ENCODE measurements around the gene PRKN. TPM values are rescaled to one million over a fixed set of nuclear protein-coding genes. Genes with fewer than 3 reads are reported as not detected.

PRKN gene
- total and polyA plus RNA-seq, 9 of the 15 experiments (the other 6 are each of a cell fraction or from before 2014, with no cell fraction given) = 0.03 to 0.96 (median 0.15) TPM; not detected in 2

DNA sequence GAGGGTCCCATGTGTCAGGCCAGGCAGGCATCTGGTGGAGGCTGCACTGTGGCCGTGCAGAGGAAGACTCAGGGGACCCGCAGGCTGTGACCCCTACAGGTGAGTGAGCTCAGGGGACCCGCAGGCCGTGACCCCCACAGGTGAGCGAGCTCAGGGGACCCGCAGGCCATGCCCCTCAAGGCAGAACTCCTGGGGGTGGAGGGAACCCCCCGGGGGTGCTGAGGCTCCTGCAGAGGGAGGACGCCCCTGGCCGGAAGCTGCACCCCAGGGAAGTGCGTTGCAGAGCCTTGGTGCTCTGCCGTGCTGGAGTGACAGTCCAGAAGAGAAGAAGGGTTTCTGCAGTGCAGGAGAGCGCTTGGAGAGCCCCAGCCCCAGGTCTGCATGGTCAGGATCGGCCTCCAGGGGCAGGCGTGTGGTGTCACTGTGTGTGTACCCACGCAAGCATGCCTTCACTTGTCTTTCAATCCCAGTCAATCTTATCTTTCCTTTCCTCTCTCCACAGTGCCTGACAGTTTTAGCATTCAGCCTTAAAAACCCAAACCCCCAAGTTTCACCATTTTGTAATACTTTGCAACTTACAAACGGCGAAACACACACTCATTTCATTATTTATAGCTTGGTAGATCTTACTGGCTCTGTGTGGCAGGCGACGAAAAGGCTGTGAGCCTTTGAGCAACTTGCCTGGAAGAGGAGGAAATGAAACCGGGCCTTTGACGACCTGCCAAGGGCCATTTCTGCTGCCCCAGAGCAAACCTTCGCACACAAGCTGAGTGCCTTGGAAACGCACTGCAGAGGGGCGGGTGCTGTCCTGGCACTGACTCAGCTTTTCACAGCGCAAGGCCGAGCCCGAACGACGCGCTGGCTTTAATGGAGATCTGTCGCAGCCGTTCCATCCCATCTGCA is 1352.3 kb downstream of the PRKN start (continued):
- TF ChIP-seq ZNF518B (CRISPR knock-in tag; IDR thresholded peaks at IDR 0.05) = no peak
- TF ChIP-seq PCBP2 (IDR thresholded peaks at IDR 0.05; ENCODE audit: low read depth, low read length, poor library complexity, severe bottlenecking) = no peak
- no peak for TF ChIP-seq GTF2E2 (tag; IDR thresholded peaks at IDR 0.05)
- TF ChIP-seq ELF1 (tag; IDR thresholded peaks at IDR 0.05) = no peak
- TF ChIP-seq, protein P1, sequence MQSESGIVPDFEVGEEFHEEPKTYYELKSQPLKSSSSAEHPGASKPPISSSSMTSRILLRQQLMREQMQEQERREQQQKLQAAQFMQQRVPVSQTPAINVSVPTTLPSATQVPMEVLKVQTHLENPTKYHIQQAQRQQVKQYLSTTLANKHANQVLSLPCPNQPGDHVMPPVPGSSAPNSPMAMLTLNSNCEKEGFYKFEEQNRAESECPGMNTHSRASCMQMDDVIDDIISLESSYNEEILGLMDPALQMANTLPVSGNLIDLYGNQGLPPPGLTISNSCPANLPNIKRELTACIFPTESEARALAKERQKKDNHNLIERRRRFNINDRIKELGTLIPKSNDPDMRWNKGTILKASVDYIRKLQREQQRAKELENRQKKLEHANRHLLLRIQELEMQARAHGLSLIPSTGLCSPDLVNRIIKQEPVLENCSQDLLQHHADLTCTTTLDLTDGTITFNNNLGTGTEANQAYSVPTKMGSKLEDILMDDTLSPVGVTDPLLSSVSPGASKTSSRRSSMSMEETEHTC (IDR thresholded peaks at IDR 0.05) = no peak
- TF ChIP-seq, protein P2, sequence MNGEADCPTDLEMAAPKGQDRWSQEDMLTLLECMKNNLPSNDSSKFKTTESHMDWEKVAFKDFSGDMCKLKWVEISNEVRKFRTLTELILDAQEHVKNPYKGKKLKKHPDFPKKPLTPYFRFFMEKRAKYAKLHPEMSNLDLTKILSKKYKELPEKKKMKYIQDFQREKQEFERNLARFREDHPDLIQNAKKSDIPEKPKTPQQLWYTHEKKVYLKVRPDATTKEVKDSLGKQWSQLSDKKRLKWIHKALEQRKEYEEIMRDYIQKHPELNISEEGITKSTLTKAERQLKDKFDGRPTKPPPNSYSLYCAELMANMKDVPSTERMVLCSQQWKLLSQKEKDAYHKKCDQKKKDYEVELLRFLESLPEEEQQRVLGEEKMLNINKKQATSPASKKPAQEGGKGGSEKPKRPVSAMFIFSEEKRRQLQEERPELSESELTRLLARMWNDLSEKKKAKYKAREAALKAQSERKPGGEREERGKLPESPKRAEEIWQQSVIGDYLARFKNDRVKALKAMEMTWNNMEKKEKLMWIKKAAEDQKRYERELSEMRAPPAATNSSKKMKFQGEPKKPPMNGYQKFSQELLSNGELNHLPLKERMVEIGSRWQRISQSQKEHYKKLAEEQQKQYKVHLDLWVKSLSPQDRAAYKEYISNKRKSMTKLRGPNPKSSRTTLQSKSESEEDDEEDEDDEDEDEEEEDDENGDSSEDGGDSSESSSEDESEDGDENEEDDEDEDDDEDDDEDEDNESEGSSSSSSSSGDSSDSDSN (IDR thresholded peaks at IDR 0.05; ENCODE audit: borderline replicate concordance in 1 of 2, low read depth in 2 of 2, low read length in 2 of 2) = 0 out of 4 replicates have a peak, but pooled peaks of 1 of the 2 experiments have one; percentile 13
- TF ChIP-seq CHD4 (IDR thresholded peaks at IDR 0.05; ENCODE audit: insufficient read depth, insufficient replicate concordance, low read depth, low read length, poor library complexity, severe bottlenecking) = peak; percentile 26
